HG02798 (cell line): ENCODE measurements around the gene CATSPERE.
A peak's percentile ranks its signal among the peaks of the same experiment; 100 is the strongest.

Experiments
- ATAC-seq: cut with Tn5 transposase; IDR thresholded peaks from one replicate; pipeline ENCODE4 v1.9.1; 2021; ENCODE audit warnings: mild to moderate bottlenecking; ENCODE audit not compliant: unreplicated experiment, poor library complexity

CATSPERE gene

GRCh38 chr1:244461245-244462071 is at the start of gene CATSPERE:
Gene CATSPERE, plus strand, starts transcription at chr1:244461273. Its CDS starts 157 bp downstream, at chr1:244461430.
- peak; percentile 99 for ATAC-seq

GRCh38 chr1:244412176-244412575 is 48.9 kb upstream of the CATSPERE start:
- ATAC-seq, result no peak

GRCh38 chr1:244413736-244414135 is 47.3 kb upstream of the CATSPERE start:
- ATAC-seq, result no peak

- no peak for ATAC-seq
Observed at GRCh38 chr1:244414543-244414942, 46.5 kb upstream of the CATSPERE start.

GRCh38 chr1:244419024-244419423 is 42.0 kb upstream of the CATSPERE start:
- ATAC-seq, result no peak

- ATAC-seq, result no peak
Observed at GRCh38 chr1:244422174-244422573, 38.9 kb upstream of the CATSPERE start.

- ATAC-seq, result no peak
Observed at GRCh38 chr1:244424649-244425334, 36.3 kb upstream of the CATSPERE start.

GRCh38 chr1:244427647-244428046 is 33.4 kb upstream of the CATSPERE start:
- ATAC-seq, result no peak

- no peak for ATAC-seq
Observed at GRCh38 chr1:244429818-244430217, 31.3 kb upstream of the CATSPERE start.

GRCh38 chr1:244431166-244431565 is 29.9 kb upstream of the CATSPERE start:
- ATAC-seq, result no peak

GRCh38 chr1:244435562-244436205 is 25.4 kb upstream of the CATSPERE start:
- no peak for ATAC-seq

- no peak for ATAC-seq
Observed at GRCh38 chr1:244436336-244437085, 24.6 kb upstream of the CATSPERE start.

- no peak for ATAC-seq
Observed at GRCh38 chr1:244437086-244437468, 24.0 kb upstream of the CATSPERE start.

GRCh38 chr1:244439391-244440032 is 21.6 kb upstream of the CATSPERE start:
- ATAC-seq, result no peak

GRCh38 chr1:244442850-244443249 is 18.2 kb upstream of the CATSPERE start:
- ATAC-seq, result no peak

GRCh38 chr1:244444854-244445253 is 16.2 kb upstream of the CATSPERE start:
- no peak for ATAC-seq

GRCh38 chr1:244445320-244446181 is 15.5 kb upstream of the CATSPERE start:
- ATAC-seq, result no peak

GRCh38 chr1:244447024-244447423 is 14.0 kb upstream of the CATSPERE start:
- no peak for ATAC-seq

GRCh38 chr1:244447552-244447951 is 13.5 kb upstream of the CATSPERE start:
- no peak for ATAC-seq
